K562 (cell line): Measurements from ENCODE around the gene BNIP5. TPM values are rescaled to one million over a fixed set of nuclear protein-coding genes. Genes with fewer than 3 reads are reported as not detected.
A peak's percentile ranks its signal among the peaks of the same experiment; 100 is the strongest.

Source experiments
- ATAC-seq: fragments of 200-7000 bp; cut with Tn5 transposase; 3 replicates; pipeline ENCODE4 v1.9.1; 2020; ENCODE audit warnings: moderate library complexity
- BruUV-seq: library from RNA; stranded (reverse); fragments of 400-500 nt; replicated peaks from 2 replicates; lab custom pipeline; 2021; lab: Mats Ljungman, UMichigan
- CTCF ChIA-PET: fragments of 300-600 bp; formaldehyde crosslinking; extraction: SDS; loops from one replicate; lab custom pipeline; 2021; ENCODE audit warnings: low intra/inter-chr PET ratio; lab: Yijun Ruan, JAX
- POLR2A ChIA-PET: fragments of 300-600, 350-650 bp; sonication (Branson Sonifier 250); formaldehyde crosslinking; extraction: SDS; loops from one replicate; lab custom pipeline; 2021; ENCODE audit warnings: antibody characterized with exemption, inconsistent platforms; lab: Yijun Ruan, JAX
- DNase-seq, 4 experiments: peaks; one replicate each; pipeline versions ENCODE4 v3.0.0 to v3.0.0-alpha.2; 2011 to 2018; ENCODE audit warnings: low spot score in 3 of 4, mixed read lengths in 3 of 4; ENCODE audit errors: extremely low read depth in 1 of 4
- FAIRE-seq: peaks from 2 replicates; lab custom pipeline; 2011; peaks lifted over from hg19 to GRCh38; lab: Jason Lieb, UNC
- H2AFZ ChIP-seq: 2 replicates; pipeline ENCODE4 v1.6.0; 2011; ENCODE audit warnings: low read depth, low read length, control low read depth, inconsistent platforms
- H3K27ac ChIP-seq: fragments of 200-600 bp; 3 replicates; pipeline ENCODE4 v1.8.0; 2011; ENCODE audit warnings: low read depth, mild to moderate bottlenecking, control low read depth, inconsistent platforms, low read length, moderate library complexity, mixed read lengths; ENCODE audit errors: extremely low read depth
- H3K27me3 ChIP-seq, 2 experiments: fragments of 300-600 bp in 1 of 2; 2 replicates in 1 of 2; 3 replicates in 1 of 2; pipeline versions ENCODE4 v1.6.0 to v1.8.0; 2011; ENCODE audit warnings: inconsistent platforms in 2 of 2, low read length in 2 of 2, mild to moderate bottlenecking in 1 of 2, mixed read lengths in 1 of 2, moderate library complexity in 1 of 2; ENCODE audit not compliant: control insufficient read depth in 2 of 2, insufficient read depth in 2 of 2
- H3K36me3 ChIP-seq: fragments of 300-600 bp; 3 replicates; pipeline ENCODE4 v1.8.0; 2011; ENCODE audit warnings: mild to moderate bottlenecking, low read length, inconsistent platforms; ENCODE audit not compliant: control insufficient read depth, insufficient read depth
- H3K4me1 ChIP-seq, 2 experiments: fragments of 200-600 bp in 1 of 2; replicated peaks in 1 of 2; 2 replicates in 1 of 2; 3 replicates in 1 of 2; pipeline versions ENCODE4 v1.5.1 to v1.8.0; 2011; ENCODE audit warnings: inconsistent platforms in 2 of 2, low read length in 2 of 2, mild to moderate bottlenecking in 1 of 2, mixed read lengths in 1 of 2, moderate library complexity in 1 of 2; ENCODE audit not compliant: control insufficient read depth in 2 of 2, insufficient read depth in 2 of 2
- H3K4me2 ChIP-seq: 2 replicates; pipeline ENCODE4 v1.6.1; 2011; ENCODE audit warnings: low read length, control low read depth, inconsistent platforms, mixed read lengths; ENCODE audit not compliant: insufficient read depth
- H3K4me3 ChIP-seq: fragments of 200-600 bp; sonication (generic), shearing (Covaris generic); 2 replicates; pipeline ENCODE4 v1.5.1; 2016; ENCODE audit warnings: control low read depth, inconsistent platforms
- H3K79me2 ChIP-seq: fragments of 200-600 bp; 3 replicates; pipeline ENCODE4 v1.8.0; 2011; ENCODE audit warnings: low read length, inconsistent platforms; ENCODE audit not compliant: control insufficient read depth, insufficient read depth
- H3K9ac ChIP-seq, 2 experiments: 2 replicates each; pipeline versions ENCODE4 v1.6.0 to v1.6.1; 2011; ENCODE audit warnings: low read depth in 2 of 2, low read length in 2 of 2, control low read depth in 1 of 2, inconsistent platforms in 1 of 2, mild to moderate bottlenecking in 1 of 2, mixed read lengths in 1 of 2; ENCODE audit not compliant: insufficient read depth in 1 of 2
- H3K9me1 ChIP-seq: one replicate; pipeline ENCODE4 v1.6.0; 2011; ENCODE audit warnings: inconsistent platforms, mild to moderate bottlenecking, low read length, moderate library complexity; ENCODE audit not compliant: control insufficient read depth, insufficient read depth
- H3K9me3 ChIP-seq: replicated peaks from 2 replicates; pipeline ENCODE4 v1.5.1; 2011; ENCODE audit warnings: low read depth, low read length, inconsistent platforms; ENCODE audit not compliant: control insufficient read depth, insufficient read depth
- H4K20me1 ChIP-seq: replicated peaks from 2 replicates; pipeline ENCODE4 v1.6.1; 2011; ENCODE audit warnings: low read length, inconsistent platforms, mixed read lengths; ENCODE audit not compliant: control insufficient read depth, insufficient read depth
- BMI1 ChIP-seq: fragments of 150-350 bp; IDR thresholded peaks from 2 replicates; pipeline ENCODE4 v1.6.1; 2014; ENCODE audit warnings: low read length
- BRCA1 ChIP-seq, 2 experiments: fragments of 450-650 bp in 1 of 2; sonication (generic) in 1 of 2; formaldehyde crosslinking in 1 of 2; IDR thresholded peaks; 2 replicates each; pipeline versions ENCODE4 v1.5.0 to v1.6.1; 2017 to 2020; ENCODE audit warnings: mild to moderate bottlenecking in 1 of 2, missing genetic modification reagents in 1 of 2
- CBX3 ChIP-seq, 2 experiments: IDR thresholded peaks; 1 replicate in 1 of 2; 2 replicates in 1 of 2; pipeline ENCODE4 v1.6.1; 2012; ENCODE audit warnings: inconsistent platforms in 2 of 2, low read length in 2 of 2, borderline replicate concordance in 1 of 2, control low read depth in 1 of 2
- CTBP1 ChIP-seq: fragments of 450-650 bp; IDR thresholded peaks from 2 replicates; pipeline ENCODE4 v1.6.1; 2016; ENCODE audit warnings: borderline replicate concordance
- PHF8 ChIP-seq: fragments of 200-600 bp; sonication (generic); IDR thresholded peaks from 2 replicates; pipeline ENCODE4 v1.6.1; 2012; ENCODE audit warnings: mixed run types, mild to moderate bottlenecking, inconsistent platforms, low read length, moderate library complexity, borderline replicate concordance
- POLR2G ChIP-seq: fragments of 200-400 bp; formaldehyde crosslinking; IDR thresholded peaks from 2 replicates; pipeline ENCODE4 v1.6.1; 2017; ENCODE audit warnings: low read depth, mild to moderate bottlenecking, antibody characterized with exemption, low read length, moderate library complexity
- RBM39 ChIP-seq: fragments of 200-400 bp; formaldehyde crosslinking; optimal IDR thresholded peaks from 2 replicates; pipeline ENCODE3; 2018; ENCODE audit warnings: low read depth, low read length
- SP1 ChIP-seq: sonication (generic); formaldehyde crosslinking; IDR thresholded peaks from 2 replicates; pipeline ENCODE4 v1.8.1; 2022; ENCODE audit warnings: mild to moderate bottlenecking, missing genetic modification reagents
- TFAM ChIP-seq: fragments of 250-450 bp; sonication (Bioruptor Pico); conservative IDR thresholded peaks from 2 replicates; pipeline ENCODE4 v1.5.0; 2021; ENCODE audit warnings: mild to moderate bottlenecking, moderate library complexity
- XRCC5 ChIP-seq: fragments of 200-400 bp; formaldehyde crosslinking; IDR thresholded peaks from 2 replicates; pipeline ENCODE4 v1.6.1; 2017; ENCODE audit warnings: low read depth, mild to moderate bottlenecking, low read length
- ZFP36 ChIP-seq: fragments of 150-350 bp; IDR thresholded peaks from 2 replicates; pipeline ENCODE4 v1.6.1; 2018; ENCODE audit warnings: low read length, low read depth; ENCODE audit not compliant: partially characterized antibody
- WGBS: fragments of 100-300 bp; shearing (Covaris generic); methylation state at CpG from one replicate; pipeline ENCODE4 v1.1.6; 2016; ENCODE audit warnings: low coverage, mixed read lengths; ENCODE audit not compliant: insufficient coverage; ENCODE audit errors: missing lambda C conversion rate; 5-methylcytosine and 5-hydroxymethylcytosine counted together
- in situ Hi-C: fragments of 300-500 bp; cut with MboI; formaldehyde crosslinking; loops from 4 replicates; pipeline ENCODE4 v1.15.0; 2018; ENCODE audit warnings: inconsistent platforms, mixed read lengths
- intact Hi-C: fragments of 100-400 bp; cut with micrococcal nuclease; formaldehyde crosslinking; loops from 2 replicates; pipeline ENCODE4 v1.14.2; 2022
- polyA plus RNA-seq, 8 experiments: library from polyadenylated mRNA; depleted of rRNA in 4 of 8; stranded (reverse) in 5 of 8; unstranded in 3 of 8; fragments of >200 nt; fragmentation: Nextera tagmentation in 2 of 8; fragmentation: Illumina TruSeq in 1 of 8; extraction: Ambion mirVana in 2 of 8; extraction: Trizol in 1 of 8; gene quantifications; 2 replicates each; pipeline versions ENCODE4 v1.2.1 to v1.2.3, GENCODE V29; 2011 to 2014; ENCODE audit warnings: inconsistent platforms in 1 of 8, missing spikeins in 1 of 8
- total RNA-seq, 7 experiments: library from RNA; depleted of rRNA in 6 of 7; stranded (reverse); fragments of >200 nt in 6 of 7; fragmentation: Illumina TruSeq in 2 of 7; extraction: Trizol in 2 of 7; gene quantifications; 2 replicates each; pipeline versions ENCODE4 v1.2.1 to v1.2.3, GENCODE V29; 2011 to 2021; ENCODE audit warnings: low replicate concordance in 1 of 7
- TF ChIP-seq, protein P1 (sequence below), 2 experiments: fragments of 150-350 bp in 1 of 2; IDR thresholded peaks; 2 replicates each; pipeline ENCODE4 v1.6.1; 2012 to 2016; ENCODE audit warnings: low read depth in 2 of 2, low read length in 2 of 2, mild to moderate bottlenecking in 1 of 2, moderate library complexity in 1 of 2
- TF ChIP-seq, protein P2 (sequence below): sonication (generic); formaldehyde crosslinking; IDR thresholded peaks from 2 replicates; pipeline ENCODE4 v1.8.0; 2023; ENCODE audit warnings: mild to moderate bottlenecking, missing genetic modification reagents

Gene BNIP5
- total and polyA plus RNA-seq, 9 of the 15 experiments (the other 6 are each of a cell fraction or from before 2014, with no cell fraction given), result not detected

DNA sequence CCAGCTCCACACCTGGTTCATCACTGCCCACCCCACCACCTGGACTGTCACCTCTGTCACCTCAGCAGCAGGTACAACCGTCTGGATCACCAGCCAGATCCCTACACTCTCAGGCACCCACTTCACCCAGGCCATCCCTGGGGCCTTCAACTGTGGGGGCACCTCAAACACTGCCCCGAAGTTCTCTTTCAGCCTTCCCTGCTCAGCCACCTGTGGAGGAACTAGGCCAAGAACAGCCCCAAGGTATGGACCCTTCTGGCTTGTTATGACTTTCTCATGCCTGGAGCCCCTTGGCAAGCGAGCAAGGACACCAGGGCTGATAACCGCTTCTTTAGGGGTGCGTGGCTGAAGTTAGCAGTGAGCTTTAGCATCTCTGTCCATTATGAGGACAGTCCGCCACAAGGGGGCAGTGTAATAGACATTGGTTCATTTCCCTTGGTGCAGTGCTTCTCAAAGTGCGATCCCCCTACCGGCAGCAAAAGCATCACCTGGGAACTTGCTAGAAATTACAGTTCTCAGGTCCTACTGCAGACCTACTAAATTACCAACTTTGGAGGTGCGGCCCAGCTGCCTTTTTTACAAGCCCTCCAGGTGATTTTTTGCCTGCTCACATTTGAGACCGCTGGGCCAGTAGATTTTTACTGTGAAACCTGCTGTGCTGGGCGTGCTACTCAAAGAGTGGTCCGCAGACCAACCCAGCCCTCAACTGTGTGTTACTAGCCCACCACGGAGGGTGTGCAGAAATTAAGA lies 34.3 kb downstream of the BNIP5 start:
- ATAC-seq, result peak; percentile 98
- peak; percentile 66; the same call in 1 of the 2 replicates for TF ChIP-seq CTBP1
- peak; percentile 27 for TF ChIP-seq ZFP36
- TF ChIP-seq, protein P1, sequence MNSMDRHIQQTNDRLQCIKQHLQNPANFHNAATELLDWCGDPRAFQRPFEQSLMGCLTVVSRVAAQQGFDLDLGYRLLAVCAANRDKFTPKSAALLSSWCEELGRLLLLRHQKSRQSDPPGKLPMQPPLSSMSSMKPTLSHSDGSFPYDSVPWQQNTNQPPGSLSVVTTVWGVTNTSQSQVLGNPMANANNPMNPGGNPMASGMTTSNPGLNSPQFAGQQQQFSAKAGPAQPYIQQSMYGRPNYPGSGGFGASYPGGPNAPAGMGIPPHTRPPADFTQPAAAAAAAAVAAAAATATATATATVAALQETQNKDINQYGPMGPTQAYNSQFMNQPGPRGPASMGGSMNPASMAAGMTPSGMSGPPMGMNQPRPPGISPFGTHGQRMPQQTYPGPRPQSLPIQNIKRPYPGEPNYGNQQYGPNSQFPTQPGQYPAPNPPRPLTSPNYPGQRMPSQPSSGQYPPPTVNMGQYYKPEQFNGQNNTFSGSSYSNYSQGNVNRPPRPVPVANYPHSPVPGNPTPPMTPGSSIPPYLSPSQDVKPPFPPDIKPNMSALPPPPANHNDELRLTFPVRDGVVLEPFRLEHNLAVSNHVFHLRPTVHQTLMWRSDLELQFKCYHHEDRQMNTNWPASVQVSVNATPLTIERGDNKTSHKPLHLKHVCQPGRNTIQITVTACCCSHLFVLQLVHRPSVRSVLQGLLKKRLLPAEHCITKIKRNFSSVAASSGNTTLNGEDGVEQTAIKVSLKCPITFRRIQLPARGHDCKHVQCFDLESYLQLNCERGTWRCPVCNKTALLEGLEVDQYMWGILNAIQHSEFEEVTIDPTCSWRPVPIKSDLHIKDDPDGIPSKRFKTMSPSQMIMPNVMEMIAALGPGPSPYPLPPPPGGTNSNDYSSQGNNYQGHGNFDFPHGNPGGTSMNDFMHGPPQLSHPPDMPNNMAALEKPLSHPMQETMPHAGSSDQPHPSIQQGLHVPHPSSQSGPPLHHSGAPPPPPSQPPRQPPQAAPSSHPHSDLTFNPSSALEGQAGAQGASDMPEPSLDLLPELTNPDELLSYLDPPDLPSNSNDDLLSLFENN (IDR thresholded peaks at IDR 0.05; ENCODE audit: low read depth in 2 of 2, low read length in 2 of 2), result 0 out of 4 replicates have a peak, but pooled peaks of 1 of the 2 experiments have one; percentile 42
- no peak for TF ChIP-seq TFAM (CRISPR knock-in tag)
- TF ChIP-seq PHF8, result no peak
- TF ChIP-seq RBM39, result peak; percentile 68
- TF ChIP-seq BMI1, result peak; percentile 41; the same call in 1 of the 2 replicates
- no peak for TF ChIP-seq POLR2G
- peak; percentile 37; the same call in 1 of the 2 replicates for TF ChIP-seq SP1 (CRISPR knock-in tag)
- TF ChIP-seq XRCC5, result peak; percentile 93
- TF ChIP-seq CBX3 (IDR thresholded peaks at IDR 0.05; ENCODE audit: borderline replicate concordance in 1 of 2, low read length in 2 of 2), result 0 out of 3 replicates have a peak, but pooled peaks of 1 of the 2 experiments have one; percentile 81
- TF ChIP-seq, protein P2, sequence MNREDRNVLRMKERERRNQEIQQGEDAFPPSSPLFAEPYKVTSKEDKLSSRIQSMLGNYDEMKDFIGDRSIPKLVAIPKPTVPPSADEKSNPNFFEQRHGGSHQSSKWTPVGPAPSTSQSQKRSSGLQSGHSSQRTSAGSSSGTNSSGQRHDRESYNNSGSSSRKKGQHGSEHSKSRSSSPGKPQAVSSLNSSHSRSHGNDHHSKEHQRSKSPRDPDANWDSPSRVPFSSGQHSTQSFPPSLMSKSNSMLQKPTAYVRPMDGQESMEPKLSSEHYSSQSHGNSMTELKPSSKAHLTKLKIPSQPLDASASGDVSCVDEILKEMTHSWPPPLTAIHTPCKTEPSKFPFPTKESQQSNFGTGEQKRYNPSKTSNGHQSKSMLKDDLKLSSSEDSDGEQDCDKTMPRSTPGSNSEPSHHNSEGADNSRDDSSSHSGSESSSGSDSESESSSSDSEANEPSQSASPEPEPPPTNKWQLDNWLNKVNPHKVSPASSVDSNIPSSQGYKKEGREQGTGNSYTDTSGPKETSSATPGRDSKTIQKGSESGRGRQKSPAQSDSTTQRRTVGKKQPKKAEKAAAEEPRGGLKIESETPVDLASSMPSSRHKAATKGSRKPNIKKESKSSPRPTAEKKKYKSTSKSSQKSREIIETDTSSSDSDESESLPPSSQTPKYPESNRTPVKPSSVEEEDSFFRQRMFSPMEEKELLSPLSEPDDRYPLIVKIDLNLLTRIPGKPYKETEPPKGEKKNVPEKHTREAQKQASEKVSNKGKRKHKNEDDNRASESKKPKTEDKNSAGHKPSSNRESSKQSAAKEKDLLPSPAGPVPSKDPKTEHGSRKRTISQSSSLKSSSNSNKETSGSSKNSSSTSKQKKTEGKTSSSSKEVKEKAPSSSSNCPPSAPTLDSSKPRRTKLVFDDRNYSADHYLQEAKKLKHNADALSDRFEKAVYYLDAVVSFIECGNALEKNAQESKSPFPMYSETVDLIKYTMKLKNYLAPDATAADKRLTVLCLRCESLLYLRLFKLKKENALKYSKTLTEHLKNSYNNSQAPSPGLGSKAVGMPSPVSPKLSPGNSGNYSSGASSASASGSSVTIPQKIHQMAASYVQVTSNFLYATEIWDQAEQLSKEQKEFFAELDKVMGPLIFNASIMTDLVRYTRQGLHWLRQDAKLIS (CRISPR knock-in tag), result 0 out of 2 replicates have a peak, but pooled peaks have one; percentile 18
- no peak for TF ChIP-seq BRCA1 (IDR thresholded peaks at IDR 0.05)
- no peak for TF ChIP-seq BRCA1 (CRISPR knock-in tag; IDR thresholded peaks at IDR 0.05)

More for the DNA sequence above, 34.3 kb downstream of the BNIP5 start:
- Histone ChIP-seq H3K4me1 (no peaks in the 10 kb centered on the region), H3K4me2 (no peak overlapping the region), H3K79me2 (no peaks in the 10 kb centered on the region), H3K27me3 (peaks cover 35 to 57% of the 10 kb centered on the region in 2 experiments), H3K9me1 (no peaks in the 10 kb centered on the region), H4K20me1 (peaks cover 6% of the 10 kb centered on the region; the same call in 1 of the 2 replicates), H2AFZ (no peak overlapping the region), H3K9me3 (no peaks in the 10 kb centered on the region), H3K36me3 (no peaks in the 10 kb centered on the region), H3K9ac (no peak overlapping the region), H3K4me3 (no peak overlapping the region), H3K27ac (no peak overlapping the region)
- in situ Hi-C loops (no loop called here), intact Hi-C loops (loop anchor here (1.0 to 2.0 kb wide), 3 partner anchors 16 to 275 kb away; partner anchors contain the start of gene MAPK14)
- ChIA-PET POLR2A (interaction anchor here (0.9 to 1.0 kb wide), 3 partner anchors 15 to 31 kb away, joined by 3 to 5 read pairs (median 5); no protein-coding TSS in a partner anchor), CTCF (interaction anchor here (0.7 to 3.0 kb wide), 6 partner anchors 32 to 378 kb away, joined by 3 to 45 read pairs (median 3); no protein-coding TSS in a partner anchor)
- 26% methylated on average over 13 of the region's 13 CpGs for WGBS
- DNase-seq, result peak; percentile 85 to 97 (median 88)
- peak; percentile 99 for FAIRE-seq
- BruUV-seq, result no TSS peak
